Mesendoderm (in vitro differentiated cells): ENCODE measurements around the gene SPECC1L.
A peak's percentile ranks its signal among the peaks of the same experiment; 100 is the strongest.
"Not testable (repeated sequence)": the region's sequence is repeated elsewhere in the genome, so short reads cannot be mapped to it uniquely, and the experiment has no call there.

Source experiments
- DNase-seq: peaks from one replicate; pipeline ENCODE4 v3.0.0; 2013
- H2AK5ac ChIP-seq: 2 replicates; pipeline ENCODE4 v1.6.1; 2013; ENCODE audit warnings: low read length, inconsistent platforms
- H2BK120ac ChIP-seq: 2 replicates; pipeline ENCODE4 v1.6.1; 2013; ENCODE audit warnings: low read depth, mild to moderate bottlenecking, low read length, moderate library complexity, mixed read lengths
- H2BK15ac ChIP-seq: replicated peaks from 2 replicates; pipeline ENCODE4 v1.6.1; 2013; ENCODE audit warnings: low read depth, mild to moderate bottlenecking, moderate library complexity
- H2BK5ac ChIP-seq: 2 replicates; pipeline ENCODE4 v1.6.1; 2013; ENCODE audit warnings: low read length, inconsistent platforms
- H3K18ac ChIP-seq: 2 replicates; pipeline ENCODE4 v1.6.1; 2013; ENCODE audit warnings: mild to moderate bottlenecking, low read length, mixed read lengths
- H3K23ac ChIP-seq: one replicate; pipeline ENCODE4 v1.6.1; 2013; ENCODE audit warnings: low read length
- H3K27ac ChIP-seq: 2 replicates; pipeline ENCODE4 v1.5.1; 2013; ENCODE audit warnings: low read depth, mild to moderate bottlenecking, inconsistent platforms, low read length, moderate library complexity
- H3K27me3 ChIP-seq: 2 replicates; pipeline ENCODE4 v1.6.1; 2013; ENCODE audit warnings: low read length, control low read depth, mild to moderate bottlenecking, inconsistent platforms; ENCODE audit not compliant: insufficient read depth, poor library complexity
- H3K36me3 ChIP-seq: 2 replicates; pipeline ENCODE4 v1.6.1; 2013; ENCODE audit warnings: low read length, inconsistent platforms; ENCODE audit not compliant: control insufficient read depth, insufficient read depth
- H3K4ac ChIP-seq: one replicate; pipeline ENCODE4 v1.6.1; 2013; ENCODE audit warnings: low read depth, mild to moderate bottlenecking, low read length, moderate library complexity
- H3K4me1 ChIP-seq: 2 replicates; pipeline ENCODE4 v1.6.1; 2013; ENCODE audit warnings: low read depth, low read length, inconsistent platforms; ENCODE audit not compliant: control insufficient read depth
- H3K4me2 ChIP-seq: 2 replicates; pipeline ENCODE4 v1.6.1; 2013; ENCODE audit warnings: low read length
- H3K4me3 ChIP-seq: 2 replicates; pipeline ENCODE4 v1.5.1; 2013; ENCODE audit warnings: mild to moderate bottlenecking, low read length
- H3K56ac ChIP-seq: one replicate; pipeline ENCODE4 v1.6.1; 2013; ENCODE audit warnings: low read length
- H3K79me1 ChIP-seq: 2 replicates; pipeline ENCODE4 v1.6.1; 2013; ENCODE audit warnings: low read length, inconsistent platforms
- H3K79me2 ChIP-seq: 2 replicates; pipeline ENCODE4 v1.6.1; 2013; ENCODE audit warnings: mild to moderate bottlenecking, low read length; ENCODE audit not compliant: control insufficient read depth, insufficient read depth
- H3K9ac ChIP-seq: 2 replicates; pipeline ENCODE4 v1.6.1; 2013; ENCODE audit warnings: low read length, inconsistent platforms
- H4K5ac ChIP-seq: one replicate; pipeline ENCODE4 v1.6.1; 2013; ENCODE audit warnings: low read length
- H4K8ac ChIP-seq: one replicate; pipeline ENCODE4 v1.6.1; 2013; ENCODE audit warnings: low read depth, mild to moderate bottlenecking, control low read depth, low read length, moderate library complexity
- WGBS: extraction: QIAGEN DNeasy Blood & Tissue Kit; methylation state at CpG from one replicate; pipeline ENCODE4 v1.1.7; 2013; ENCODE audit warnings: low lambda C conversion rate, missing lambda C conversion rate; ENCODE audit not compliant: insufficient coverage; ENCODE audit errors: extremely low coverage; 5-methylcytosine and 5-hydroxymethylcytosine counted together

The SPECC1L gene

GRCh38 chr22:24271386-24271854 is 789 bp downstream of the SPECC1L start:
- H4K8ac ChIP-seq: no peak overlapping the region
- peak overlapping the region; percentile 88 for H3K4me3 ChIP-seq
- peaks cover 31% of the 10 kb centered on the region for H3K79me2 ChIP-seq
- H3K4me1 ChIP-seq: no peaks in the 10 kb centered on the region
- peak overlapping the region; percentile 98 for H3K56ac ChIP-seq
- no peak overlapping the region for H2BK15ac ChIP-seq
- H2AK5ac ChIP-seq: peak overlapping the region; percentile 14
- peak overlapping the region; percentile 98 for H3K9ac ChIP-seq
- peak overlapping the region; percentile 90 for H2BK5ac ChIP-seq
- no peak for DNase-seq
- H4K5ac ChIP-seq: no peak overlapping the region
- H3K36me3 ChIP-seq: no peaks in the 10 kb centered on the region
- peaks cover 5% of the 10 kb centered on the region for H3K79me1 ChIP-seq
- no peak overlapping the region for H2BK120ac ChIP-seq
- peak overlapping the region; percentile 83 for H3K23ac ChIP-seq
- H3K4ac ChIP-seq: peak overlapping the region; percentile 21
- no peaks in the 10 kb centered on the region for H3K27me3 ChIP-seq
- H3K27ac ChIP-seq: peak overlapping the region; percentile 96
- peak overlapping the region; percentile 54 for H3K18ac ChIP-seq
- H3K4me2 ChIP-seq: peak overlapping the region; percentile 85
- no CpG with 5 or more reads among the region's 25 CpGs for WGBS

- peaks cover 33% of the 10 kb centered on the region for H3K79me2 ChIP-seq
- not testable (repeated sequence) for H3K4me3 ChIP-seq, H4K5ac ChIP-seq, DNase-seq, H3K18ac ChIP-seq, H3K9ac ChIP-seq, H3K4ac ChIP-seq, H2AK5ac ChIP-seq, H4K8ac ChIP-seq, H3K4me2 ChIP-seq, H3K27me3 ChIP-seq, H2BK15ac ChIP-seq, H2BK120ac ChIP-seq, H3K56ac ChIP-seq, H3K36me3 ChIP-seq, H3K23ac ChIP-seq, H3K4me1 ChIP-seq, H2BK5ac ChIP-seq, H3K79me1 ChIP-seq, H3K27ac ChIP-seq
- no CpG with 5 or more reads among the region's 2 CpGs for WGBS
Measured at GRCh38 chr22:24273031-24273430, 2.4 kb downstream of the SPECC1L start.

GRCh38 chr22:24273906-24274305 is 3.3 kb downstream of the SPECC1L start:
- not testable (repeated sequence) for H3K18ac ChIP-seq, H3K9ac ChIP-seq, H3K79me1 ChIP-seq, H3K4me2 ChIP-seq, H2BK120ac ChIP-seq, H4K8ac ChIP-seq, H3K27me3 ChIP-seq, H3K56ac ChIP-seq, H3K27ac ChIP-seq, H3K4ac ChIP-seq, H3K23ac ChIP-seq, H2BK15ac ChIP-seq, H3K4me1 ChIP-seq, H3K36me3 ChIP-seq, H4K5ac ChIP-seq, H2BK5ac ChIP-seq, H2AK5ac ChIP-seq, H3K4me3 ChIP-seq
- peaks cover 33% of the 10 kb centered on the region for H3K79me2 ChIP-seq
- peak; percentile 56 for DNase-seq
- no CpG with 5 or more reads among the region's 4 CpGs for WGBS

- not testable (repeated sequence) for H2AK5ac ChIP-seq, H3K18ac ChIP-seq, H3K79me1 ChIP-seq, H3K27ac ChIP-seq, H3K27me3 ChIP-seq, H3K4me2 ChIP-seq, H3K36me3 ChIP-seq, H2BK15ac ChIP-seq, H4K8ac ChIP-seq, H3K4ac ChIP-seq, H3K4me1 ChIP-seq, H3K9ac ChIP-seq, H2BK5ac ChIP-seq, H3K4me3 ChIP-seq, H4K5ac ChIP-seq, H3K23ac ChIP-seq, DNase-seq, H2BK120ac ChIP-seq
- Histone ChIP-seq H3K79me2 (peaks cover 33% of the 10 kb centered on the region), H3K56ac (peak overlapping the region; percentile 42)
- no CpG with 5 or more reads among the region's 7 CpGs for WGBS
Measured at GRCh38 chr22:24274696-24275405, 4.2 kb downstream of the SPECC1L start.

DNA sequence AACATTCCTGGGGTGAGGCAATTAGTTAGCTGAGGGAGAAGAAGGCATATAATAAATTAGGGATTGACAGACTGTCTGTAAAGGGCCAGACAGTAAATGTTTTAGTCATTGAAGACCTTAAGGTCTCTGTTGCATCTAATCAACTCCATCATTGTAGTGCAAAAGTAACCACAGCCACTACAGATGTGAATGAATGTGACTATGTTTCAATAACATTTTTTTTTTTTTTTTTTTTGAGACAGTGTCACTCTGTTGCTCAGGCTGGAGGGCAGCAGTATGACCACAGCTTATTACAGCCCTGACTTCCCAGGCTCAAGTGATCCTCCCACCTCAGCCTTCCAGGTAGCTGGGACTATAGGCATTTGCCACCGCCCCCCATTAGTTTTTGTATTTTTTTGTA is 9.7 kb downstream of the SPECC1L start:
- H2BK120ac ChIP-seq, H3K4me3 ChIP-seq, H3K79me1 ChIP-seq, H3K27ac ChIP-seq, H3K4me1 ChIP-seq, H2AK5ac ChIP-seq, H3K4ac ChIP-seq, DNase-seq, H3K4me2 ChIP-seq, H3K56ac ChIP-seq, H3K23ac ChIP-seq, H2BK5ac ChIP-seq, H3K36me3 ChIP-seq, H4K5ac ChIP-seq, H3K9ac ChIP-seq, H3K27me3 ChIP-seq, H2BK15ac ChIP-seq, H4K8ac ChIP-seq: not testable (repeated sequence)
- H3K79me2 ChIP-seq: peaks cover 17% of the 10 kb centered on the region
- WGBS: no CpG with 5 or more reads among the region's 1 CpG
- H3K18ac ChIP-seq: peak overlapping the region; percentile 28

- Histone ChIP-seq H2AK5ac (no peak overlapping the region), H2BK120ac (no peak overlapping the region), H3K27ac (no peak overlapping the region), H3K27me3 (no peaks in the 10 kb centered on the region), H3K4me1 (peaks cover 5% of the 10 kb centered on the region), H3K23ac (no peak overlapping the region), H3K56ac (no peak overlapping the region), H3K79me2 (peaks cover 18% of the 10 kb centered on the region), H3K4ac (no peak overlapping the region), H2BK5ac (no peak overlapping the region), H2BK15ac (no peak overlapping the region), H3K79me1 (peaks cover 4% of the 10 kb centered on the region), H3K4me2 (no peak overlapping the region), H3K36me3 (no peaks in the 10 kb centered on the region), H4K5ac (no peak overlapping the region), H3K18ac (no peak overlapping the region), H4K8ac (no peak overlapping the region), H3K9ac (no peak overlapping the region), H3K4me3 (no peak overlapping the region)
- DNase-seq: no peak
- no CpG with 5 or more reads among the region's 2 CpGs for WGBS
Measured at GRCh38 chr22:24282401-24282800, 11.8 kb downstream of the SPECC1L start.
